Measurements from ENCODE around the gene SYT5.
"Not testable (repeated sequence)": the region's sequence is repeated elsewhere in the genome, so short reads cannot be mapped to it uniquely, and the experiment has no call there.

Gene SYT5

DNA sequence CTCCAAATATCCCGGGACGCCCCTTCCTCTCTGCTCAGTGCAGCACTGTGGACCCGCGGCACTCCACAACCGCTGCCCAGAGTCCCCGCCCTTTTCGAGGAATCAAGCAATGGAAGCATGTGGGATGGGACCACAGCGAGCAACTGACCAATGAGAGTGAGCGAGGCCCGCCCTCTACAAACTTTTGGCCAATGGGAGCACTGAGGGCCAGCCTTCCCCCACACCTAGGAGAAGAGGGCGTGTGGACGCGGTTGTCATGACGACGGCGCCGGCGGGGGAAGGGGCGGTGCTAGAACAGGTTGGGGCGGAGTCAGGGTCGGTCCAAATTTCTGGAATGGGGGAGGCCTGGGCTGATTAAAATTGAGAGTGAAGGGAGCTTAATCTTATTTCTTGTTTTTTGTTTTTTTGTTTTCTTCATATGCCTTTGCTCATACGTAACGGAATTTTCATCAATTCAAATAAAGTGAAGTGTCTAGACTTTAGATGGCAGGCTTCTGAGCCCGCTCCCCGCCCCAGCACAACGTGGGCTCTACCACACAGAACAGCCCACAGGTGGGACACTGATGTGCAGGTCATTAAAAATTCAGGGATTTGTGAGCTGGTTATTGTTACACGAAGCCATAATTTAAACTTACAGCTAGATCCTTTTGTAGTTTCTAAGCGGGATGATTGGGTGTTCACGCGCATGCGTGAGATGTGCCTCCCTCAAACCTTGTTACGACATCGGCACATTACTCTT lies 13.4 kb downstream of the SYT5 start, which contains the start of gene DNAAF3:
DNAAF3 (minus strand) TSS at position 84 of the 739 bp plus-strand sequence. CDS start 200 bp downstream, outside the sequence.
- peak; percentile 92 for DNase-seq

DNA sequence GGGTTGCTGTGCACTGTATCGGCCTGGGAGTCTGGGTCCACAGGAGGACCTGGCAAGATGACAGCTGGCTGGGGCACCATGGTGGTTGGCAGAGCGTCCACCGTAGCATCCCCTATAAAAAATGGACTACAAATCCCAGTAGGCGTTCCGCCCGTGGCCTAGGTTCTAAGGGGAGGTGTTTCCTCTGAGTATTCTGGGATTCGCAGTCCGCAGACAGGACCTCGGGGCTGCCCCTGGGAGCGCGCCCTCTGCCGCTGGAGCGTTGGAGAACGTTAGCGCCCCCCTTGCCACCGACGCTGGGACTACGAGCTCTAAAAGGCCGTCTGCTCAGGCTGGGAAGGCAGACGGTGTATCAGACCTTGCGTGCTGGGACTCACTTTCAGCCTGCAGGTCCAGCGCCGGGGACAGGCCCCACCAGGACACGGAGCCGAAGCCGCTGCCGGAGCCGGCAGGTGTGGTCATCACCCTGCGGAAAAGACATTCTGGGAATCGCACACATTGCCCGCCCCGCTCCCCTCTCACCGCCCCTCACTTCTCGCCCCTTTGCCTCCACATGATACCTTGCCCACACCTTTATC lies 14.0 kb downstream of the SYT5 start:
- peak; percentile 62 for DNase-seq

DNA sequence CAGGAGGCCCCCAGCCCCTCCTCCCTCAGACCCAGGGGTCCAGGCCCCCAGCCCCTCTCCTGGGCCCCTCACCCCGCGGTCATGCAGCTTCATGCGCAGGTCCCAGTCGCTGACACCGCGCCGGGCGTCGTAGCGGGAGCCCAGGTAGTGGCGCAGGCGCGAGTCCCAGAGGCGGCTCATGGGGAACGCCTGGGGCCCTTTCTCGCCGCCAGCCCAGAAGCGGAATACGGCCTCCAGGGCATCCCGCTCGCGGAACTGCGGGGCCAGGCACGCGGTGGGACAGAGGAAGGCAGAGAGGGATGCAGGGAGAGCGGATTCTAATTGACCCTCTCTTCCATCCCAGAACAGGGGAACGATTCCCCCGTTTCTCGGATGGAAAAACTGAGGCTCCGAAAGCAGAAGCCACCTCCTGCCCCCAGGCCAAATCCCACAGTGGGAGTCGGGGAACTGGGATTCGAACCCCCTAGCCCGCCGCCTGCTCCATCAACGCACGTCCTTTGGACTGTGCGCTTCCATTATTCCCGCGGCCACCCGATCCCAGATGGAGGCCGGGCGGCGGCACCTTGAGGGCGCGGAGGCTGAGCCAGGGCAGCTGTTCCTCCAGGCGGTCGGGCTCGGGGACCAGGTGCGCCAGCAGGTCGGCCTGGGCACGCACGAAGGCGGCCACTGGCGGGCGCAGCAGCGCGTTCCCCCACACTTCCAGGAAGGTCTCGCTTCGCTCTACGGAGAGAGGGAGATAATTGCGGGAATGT lies 18.3 kb downstream of the SYT5 start:
- DNase-seq: no peak

DNA sequence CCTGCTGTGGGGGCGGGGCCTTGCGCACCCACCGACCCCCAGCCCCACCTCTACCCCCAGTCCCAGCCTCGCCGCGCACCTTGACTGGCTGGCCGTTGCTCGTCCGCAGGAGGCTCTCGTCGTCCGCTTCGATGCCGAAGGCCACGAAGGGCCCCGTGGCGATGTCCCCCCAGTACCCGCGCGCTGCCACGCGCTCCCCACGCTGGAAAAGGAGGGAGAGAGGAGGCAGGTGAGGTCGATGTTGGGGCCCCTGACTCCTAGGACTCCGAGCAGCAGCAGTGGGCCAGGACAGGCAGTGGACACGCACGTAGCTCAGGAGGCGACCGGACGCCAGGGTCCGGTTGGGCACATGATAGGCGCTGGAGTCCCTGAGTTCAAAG lies 19.1 kb downstream of the SYT5 start:
- no peak for DNase-seq

DNA sequence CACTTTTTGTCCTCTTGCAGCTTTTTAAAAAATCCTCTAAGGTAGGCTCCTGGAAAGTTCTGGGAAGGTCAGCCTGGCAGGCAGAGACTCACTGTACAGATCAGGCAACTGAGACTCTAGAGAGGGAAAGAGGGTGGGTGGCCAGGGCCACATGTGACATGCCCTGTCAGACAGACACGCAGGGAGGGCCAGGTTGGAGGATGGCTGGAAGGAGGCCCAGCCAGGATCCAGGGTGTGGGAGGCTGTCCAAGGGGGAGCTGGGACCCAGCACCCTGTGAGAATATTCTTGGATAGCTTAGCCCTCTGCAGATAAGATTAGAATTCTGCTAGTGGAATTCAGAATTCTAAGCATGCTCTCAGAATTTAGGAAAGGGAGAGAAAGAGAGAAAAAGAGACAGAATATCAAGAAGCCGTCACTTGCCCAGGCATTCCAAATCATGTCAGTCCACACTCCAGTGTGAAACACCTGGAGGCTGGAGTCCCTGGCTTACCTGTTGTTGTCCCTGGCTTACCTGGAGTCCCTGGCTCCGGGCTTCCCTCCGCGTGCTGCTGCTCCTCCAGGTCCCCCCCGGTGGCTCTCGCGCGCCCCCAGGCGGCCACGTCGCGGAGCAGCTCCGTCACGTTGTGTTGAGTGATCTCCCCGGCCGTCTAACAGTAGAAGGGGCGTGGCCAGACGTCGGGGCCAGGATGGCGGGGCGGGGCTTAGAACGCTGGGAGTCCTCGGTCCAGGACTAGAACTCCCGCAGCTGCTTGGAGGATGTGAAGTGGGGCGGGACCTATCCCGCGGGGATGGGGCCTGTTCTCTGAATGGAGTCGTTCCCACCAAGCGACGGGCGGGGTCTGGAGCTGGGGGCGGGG lies 19.7 kb downstream of the SYT5 start:
- peak; percentile 92 for DNase-seq

DNA sequence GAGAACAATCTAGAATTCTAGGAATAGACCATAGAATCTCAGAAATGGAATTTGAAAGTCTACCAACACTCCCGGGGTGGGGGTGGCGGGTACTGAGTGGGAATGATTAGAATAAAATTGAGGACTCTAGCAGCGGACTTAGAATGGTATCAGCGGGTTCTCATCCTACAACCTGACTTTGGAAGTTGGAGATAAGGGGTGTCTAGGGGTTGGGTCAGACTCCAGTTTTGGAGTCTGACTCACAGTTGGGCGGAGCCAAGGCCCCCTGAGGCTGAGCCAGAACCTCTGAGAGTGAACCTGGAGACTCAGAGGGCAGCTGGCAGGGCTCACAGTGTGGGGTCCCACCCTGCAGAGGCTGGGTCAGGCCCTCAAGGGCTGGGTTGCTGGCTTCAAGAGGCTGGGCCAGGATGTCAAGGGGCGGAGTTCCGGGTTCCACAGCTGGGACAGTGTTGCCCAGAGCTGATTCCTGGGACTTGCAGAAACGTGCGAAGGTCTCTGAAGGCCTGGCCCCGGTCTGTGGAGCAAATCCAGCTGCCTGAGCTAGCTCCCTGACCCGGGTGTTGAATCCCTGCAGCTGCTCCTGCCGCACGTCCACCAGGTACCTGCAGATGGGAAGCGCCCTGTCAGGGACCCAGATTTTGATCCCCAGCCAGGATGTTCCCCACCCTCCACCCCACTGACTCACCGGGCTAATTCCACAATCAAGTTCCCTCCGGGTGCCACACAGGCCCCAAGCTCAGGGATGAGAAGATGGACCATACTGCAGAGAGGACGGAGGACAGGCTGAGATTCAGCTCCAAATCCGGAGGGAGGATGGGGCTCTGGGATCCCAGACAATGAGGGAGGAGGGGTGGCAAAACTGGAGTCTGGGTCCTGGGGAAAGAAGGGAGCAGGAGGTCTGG lies 21.0 kb downstream of the SYT5 start:
- DNase-seq: no peak

DNA sequence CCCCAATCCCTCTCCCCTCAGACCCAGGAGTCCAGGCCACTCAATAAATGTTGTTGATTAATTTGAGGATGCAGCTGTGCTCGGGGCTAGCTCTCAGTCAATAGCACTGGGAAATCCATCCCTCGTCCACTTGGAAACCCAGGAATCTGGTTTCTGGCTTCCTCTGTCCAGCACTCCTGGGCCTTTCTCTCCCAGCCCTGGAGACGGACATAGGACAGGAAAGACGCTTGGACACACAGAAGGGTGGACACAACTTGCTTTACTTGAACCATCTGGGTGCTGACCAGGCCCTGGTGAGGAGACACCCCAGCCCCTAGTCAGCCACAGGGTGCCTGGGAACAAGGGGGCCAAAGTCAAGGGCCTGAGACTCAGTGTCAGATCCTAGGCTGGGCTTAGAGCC lies 21.7 kb downstream of the SYT5 start:
- DNase-seq: no peak

DNA sequence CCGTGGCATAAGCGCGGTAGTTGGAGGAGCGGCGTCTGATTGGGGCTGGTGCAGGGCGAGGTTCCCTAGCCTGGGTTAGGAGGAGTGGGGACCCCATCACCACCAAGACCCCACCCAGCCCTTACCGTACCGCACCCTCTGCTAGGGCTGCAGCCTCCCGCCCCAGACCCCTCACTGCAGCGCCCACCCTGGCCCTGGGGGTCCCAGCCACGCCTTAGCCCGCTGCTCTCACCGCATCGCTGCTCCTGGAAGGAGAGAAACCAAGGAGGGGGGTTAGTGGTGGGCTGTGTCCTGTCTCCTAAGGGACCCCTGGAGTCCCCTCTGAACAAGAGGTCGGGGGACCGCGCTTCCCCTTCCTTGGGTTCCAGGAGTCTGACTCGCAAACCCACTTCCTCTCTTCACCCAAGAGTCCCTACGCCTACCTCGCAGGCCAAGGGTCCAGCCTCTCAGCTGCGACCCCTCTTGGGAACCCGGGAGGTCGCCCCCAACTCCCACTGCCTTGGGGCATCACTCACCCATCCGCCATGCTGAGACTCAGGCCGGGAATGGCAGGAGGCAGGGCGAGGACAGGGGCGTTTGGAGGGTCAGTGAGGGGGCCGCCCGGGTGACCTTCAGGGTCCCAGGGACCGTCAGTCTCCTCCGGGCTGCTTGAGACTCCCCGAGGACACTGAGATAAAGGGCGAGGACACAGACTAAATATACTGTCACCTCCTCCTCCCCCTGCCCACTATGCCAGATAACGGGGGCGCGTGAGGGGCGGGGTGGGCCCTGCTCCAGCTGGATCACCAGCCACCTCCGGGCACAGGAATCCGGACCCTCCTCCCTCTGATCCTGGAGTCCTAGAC lies 22.8 kb downstream of the SYT5 start, which contains the start of gene TNNI3:
TNNI3 (minus strand) TSS at position 669 of the 845 bp plus-strand sequence; CDS start at position 526, 143 bp downstream.
- no peak for DNase-seq

DNA sequence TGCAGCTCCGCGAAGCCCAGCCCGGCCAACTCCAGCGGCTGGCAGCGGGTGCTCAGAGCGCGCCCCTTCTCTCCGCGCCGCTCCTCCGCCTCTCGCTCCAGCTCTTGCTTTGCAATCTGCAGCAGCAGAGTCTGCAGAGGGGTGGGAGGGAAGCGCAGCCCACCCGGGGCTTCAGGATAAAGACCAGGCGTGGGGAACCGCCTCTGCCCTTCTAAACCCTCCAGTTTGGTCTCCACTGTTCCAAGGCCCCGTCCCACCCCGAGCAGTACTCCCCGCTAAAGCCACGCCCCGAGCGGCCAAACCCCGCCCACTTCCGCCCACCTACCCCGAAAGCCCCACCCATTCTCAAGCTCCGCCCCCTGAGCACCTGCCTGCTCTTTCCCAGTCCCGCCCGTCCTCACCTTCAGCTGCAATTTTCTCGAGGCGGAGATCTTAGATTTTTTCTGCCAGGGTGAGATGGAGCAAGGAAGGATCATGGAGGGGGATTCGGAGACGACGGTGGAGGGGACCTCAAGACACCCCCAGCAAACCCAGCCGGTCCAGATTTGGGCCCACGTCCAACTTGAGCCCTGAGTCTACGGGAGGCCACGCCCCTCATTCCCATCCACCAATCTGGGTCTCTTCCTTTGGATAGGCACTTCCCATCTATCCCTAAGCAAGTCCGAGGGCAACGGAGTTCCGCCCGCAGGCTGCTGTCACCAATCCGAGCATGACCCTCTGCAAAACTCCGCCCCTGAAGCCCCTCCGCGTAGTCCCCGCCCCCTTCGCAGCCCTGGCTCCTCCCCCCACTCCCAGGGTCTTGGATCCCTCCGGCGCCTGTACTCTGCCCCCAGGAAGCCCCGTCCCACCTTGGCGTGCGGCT lies 23.7 kb downstream of the SYT5 start:
- DNase-seq: no peak

DNA sequence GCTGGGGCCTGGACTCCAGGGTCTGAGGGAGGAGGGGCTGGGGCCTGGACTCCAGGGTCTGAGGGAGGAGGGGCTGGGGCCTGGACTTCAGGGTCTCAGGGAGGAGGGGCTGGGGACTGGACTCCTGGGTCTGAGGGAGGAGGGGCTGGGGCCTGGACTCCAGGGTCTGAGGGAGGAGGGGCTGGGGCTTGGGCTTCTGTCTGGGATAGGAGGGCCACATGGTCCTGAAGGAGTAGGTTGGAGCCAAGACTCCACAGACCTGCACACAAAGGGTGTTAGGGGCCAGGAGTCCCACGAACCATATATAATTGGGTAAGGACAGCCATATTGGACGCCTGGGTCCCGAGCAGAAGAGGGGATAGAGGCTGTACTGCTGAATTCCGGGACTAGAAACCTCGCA lies 24.3 kb downstream of the SYT5 start:
- not testable (repeated sequence) for DNase-seq

DNA sequence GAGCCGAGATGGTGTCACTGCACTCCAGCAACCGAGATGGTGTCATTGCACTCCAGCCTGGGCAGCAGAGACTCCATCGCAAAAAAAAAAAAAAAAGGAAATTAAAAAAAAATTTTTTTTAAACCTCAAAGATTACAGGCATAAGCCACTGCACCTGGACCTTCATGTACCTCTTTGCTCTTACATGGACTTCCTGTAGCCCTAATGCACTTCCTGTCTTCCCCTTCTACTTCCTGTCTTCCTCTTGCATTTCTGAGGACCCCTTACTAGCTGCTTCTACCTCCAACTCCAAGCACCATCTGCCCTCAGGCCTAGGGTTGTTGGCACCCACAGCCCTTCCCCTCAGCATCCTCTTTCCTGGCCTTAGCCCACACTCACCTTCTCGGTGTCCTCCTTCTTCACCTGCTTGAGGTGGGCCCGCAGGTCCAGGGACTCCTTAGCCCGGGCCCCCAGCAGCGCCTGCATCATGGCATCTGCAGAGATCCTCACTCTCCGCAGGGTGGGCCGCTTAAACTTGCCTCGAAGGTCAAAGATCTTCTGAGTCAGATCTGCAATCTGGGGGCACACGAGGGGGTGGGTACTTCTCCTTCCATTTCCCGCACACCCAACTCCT lies 26.3 kb downstream of the SYT5 start:
- no peak for DNase-seq

DNA sequence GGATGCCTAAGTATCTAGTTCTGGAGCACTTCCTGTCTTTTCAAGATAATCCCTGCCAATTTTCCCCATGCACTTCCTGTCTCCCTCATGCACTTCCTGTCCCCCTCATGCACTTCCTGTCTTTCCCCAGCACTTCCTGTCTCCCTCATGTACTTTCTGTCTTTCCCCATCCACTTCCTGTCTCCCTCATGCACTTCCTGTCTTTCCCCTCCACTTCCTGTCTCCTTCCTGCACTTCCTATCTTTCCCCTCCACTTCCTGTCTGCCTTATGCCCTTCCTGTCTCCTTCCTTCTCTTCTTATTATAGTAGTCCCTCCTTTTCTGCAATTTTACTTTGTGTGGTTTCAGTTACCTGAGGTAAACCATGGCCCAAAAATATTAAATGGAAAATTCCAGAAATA lies 28.1 kb downstream of the SYT5 start:
- no peak for DNase-seq

DNA sequence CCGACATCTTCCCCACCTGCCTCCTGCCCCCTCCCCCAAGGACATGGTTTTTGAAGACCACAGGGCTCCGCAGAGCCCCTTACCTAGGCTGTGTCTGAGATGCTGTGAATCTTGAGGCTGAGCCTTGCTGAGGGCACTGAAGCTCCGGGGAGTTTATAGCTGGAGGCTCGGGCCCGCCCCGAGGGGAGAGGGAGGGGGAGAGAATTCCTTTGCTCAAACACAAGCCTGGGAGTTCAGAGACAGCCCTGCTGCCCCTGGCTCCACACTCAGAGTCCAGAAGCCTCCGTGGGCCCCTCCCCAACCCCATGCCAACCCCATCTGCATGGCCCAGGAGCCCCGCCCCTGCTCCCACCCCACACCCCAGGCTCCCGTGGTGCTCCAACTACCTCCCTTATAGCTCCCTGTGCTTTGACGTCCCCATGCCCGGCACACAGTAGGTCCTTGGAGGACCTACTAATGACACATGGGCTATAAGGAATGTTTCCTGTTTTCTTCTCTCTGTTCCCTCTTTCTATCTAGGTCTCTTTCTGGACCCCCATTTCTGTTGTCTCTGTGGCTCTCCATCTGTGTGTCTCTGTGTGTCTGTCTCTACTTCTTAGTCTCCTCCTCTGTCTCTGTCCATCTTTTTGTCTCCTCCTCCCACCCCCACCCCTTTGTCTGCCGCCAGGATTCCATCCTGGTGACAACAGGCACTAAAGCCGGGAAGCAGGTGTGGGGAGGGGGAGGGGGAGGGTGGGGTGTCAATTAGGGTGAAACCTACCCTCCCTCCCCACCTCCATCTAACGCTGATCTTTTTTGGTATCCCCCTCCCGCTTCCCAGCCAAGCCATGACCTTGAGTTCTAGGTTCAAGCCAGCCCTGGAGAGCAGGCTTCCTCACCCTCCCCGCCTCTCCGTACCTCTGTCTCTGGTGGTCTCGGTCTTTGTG lies 30.7 kb downstream of the SYT5 start, which contains the start of gene TNNT1:
TNNT1 (minus strand) TSS at position 129 of the 926 bp plus-strand sequence. CDS start 2,049 bp downstream, outside the sequence.
- DNase-seq: no peak

DNA sequence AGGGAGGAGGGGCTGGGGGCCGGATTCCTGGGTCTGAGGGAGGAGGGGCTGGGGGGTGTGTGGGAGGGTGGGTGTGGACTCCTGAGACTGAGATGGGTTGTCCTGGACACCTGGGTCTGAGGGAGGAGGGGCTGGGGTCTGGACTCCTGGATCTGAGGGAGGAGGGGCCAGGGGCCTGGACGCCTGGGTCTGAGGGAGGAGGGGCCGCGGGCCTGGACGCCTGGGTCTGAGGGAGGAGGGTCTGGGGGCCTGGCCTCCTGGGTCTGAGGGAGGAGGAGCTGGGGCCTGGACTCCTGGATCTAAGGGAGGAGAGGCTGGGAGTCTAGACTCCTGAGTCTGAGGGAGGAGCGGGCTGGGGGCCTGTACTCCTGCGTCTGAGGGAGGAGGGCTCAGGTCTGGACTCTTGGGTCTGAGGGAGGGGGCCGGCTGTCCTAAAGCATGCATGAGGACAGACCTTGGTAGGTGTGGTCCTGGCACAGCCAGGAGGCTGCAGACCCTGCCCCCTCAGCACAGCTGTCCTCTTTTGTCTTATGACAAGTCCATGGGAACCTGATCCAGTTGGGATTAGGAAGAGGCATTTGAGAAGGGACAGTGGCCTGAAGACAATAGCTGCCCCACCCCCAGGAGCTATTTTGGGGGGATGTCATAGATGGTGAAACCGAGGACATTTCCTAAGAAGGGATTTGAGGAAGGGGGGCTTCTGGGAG lies 32.4 kb downstream of the SYT5 start:
- no peak for DNase-seq

DNA sequence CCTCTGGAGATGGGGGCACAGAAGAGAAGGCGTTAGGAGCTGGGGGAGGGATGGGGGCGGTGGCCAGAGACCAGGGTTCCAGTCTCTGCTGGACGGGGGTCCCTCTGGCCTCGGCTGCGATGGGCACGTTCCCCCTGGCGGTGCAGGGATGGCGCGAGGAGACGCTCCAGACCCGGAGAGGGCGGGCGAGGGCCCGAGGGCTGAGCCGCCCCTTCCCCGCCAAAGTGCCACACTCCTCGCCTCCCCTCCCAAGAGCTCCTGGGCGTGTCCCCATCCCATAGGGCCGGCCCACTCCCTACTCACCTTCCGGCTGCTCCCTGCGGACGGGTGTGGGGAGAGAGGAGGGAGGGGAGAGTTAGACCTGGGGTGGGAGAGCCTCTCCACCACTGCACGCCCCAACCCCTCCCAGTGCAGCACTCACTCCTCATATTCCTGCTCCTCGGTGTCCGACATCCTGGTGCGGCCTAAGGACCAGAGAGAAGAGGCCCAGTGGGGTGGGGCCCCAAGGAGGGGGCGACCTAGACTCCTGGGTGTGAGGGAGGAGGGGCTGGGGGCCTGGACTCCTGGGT lies 33.3 kb downstream of the SYT5 start:
- no peak for DNase-seq

DNA sequence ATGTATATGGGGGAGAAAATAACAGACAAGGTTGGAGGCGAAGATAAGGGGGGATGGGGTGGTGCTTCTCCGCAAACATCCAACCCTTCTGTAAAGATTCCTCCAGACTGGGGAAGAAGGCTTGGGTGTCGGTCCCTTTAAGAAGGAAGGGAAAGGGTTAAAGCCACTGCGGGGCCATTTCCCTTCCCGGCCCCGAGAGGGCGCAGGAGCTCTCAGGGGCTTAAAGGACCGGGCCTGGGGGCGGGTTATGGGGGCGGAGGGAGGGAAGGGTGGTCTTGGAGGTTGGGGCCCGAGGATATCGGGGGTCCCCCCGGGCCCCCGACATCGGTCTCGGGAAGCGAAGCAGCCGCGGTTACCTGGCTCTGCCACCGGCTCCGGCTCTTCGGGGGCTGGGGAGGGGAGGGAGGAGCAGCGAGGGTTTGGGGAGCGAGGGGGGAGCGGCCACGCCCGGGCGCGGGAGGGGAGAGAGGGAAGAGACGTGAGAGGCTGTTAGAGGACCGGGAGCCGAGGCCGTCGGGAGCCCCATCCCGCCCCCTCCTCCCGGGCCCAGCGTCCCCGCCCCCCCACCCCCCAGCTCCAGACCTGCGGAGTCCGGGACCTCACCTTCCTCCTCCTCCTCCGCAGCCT lies 33.9 kb downstream of the SYT5 start:
- DNase-seq: peak; percentile 35
